DOHH2 (cell line): Measurements from ENCODE around the gene LEPR.

Experiments used
- H3F3A ChIP-seq: fragments of 200-600 bp; sonication (generic), shearing (Covaris generic); 2 replicates; pipeline ENCODE4 v1.6.0; 2016; ENCODE audit warnings: antibody characterized with exemption, mild to moderate bottlenecking; ENCODE audit not compliant: control insufficient read depth, insufficient read depth
- H3K27ac ChIP-seq: fragments of 200-600 bp; sonication (generic); 2 replicates; pipeline ENCODE4 v1.5.1; 2014; ENCODE audit warnings: low read depth, mild to moderate bottlenecking, low read length, moderate library complexity
- H3K27me3 ChIP-seq: fragments of 200-600 bp; sonication (generic); 2 replicates; pipeline ENCODE4 v1.6.1; 2014; ENCODE audit warnings: mild to moderate bottlenecking, low read length, mixed read lengths; ENCODE audit not compliant: control insufficient read depth
- H3K36me3 ChIP-seq: fragments of 200-600 bp; sonication (generic); 2 replicates; pipeline ENCODE4 v1.6.1; 2014; ENCODE audit warnings: mild to moderate bottlenecking, low read length, moderate library complexity, mixed read lengths; ENCODE audit not compliant: control insufficient read depth
- H3K4me1 ChIP-seq: fragments of 200-600 bp; sonication (generic); 2 replicates; pipeline ENCODE4 v1.6.1; 2014; ENCODE audit warnings: mild to moderate bottlenecking, low read length, mixed read lengths; ENCODE audit not compliant: control insufficient read depth
- H3K4me2 ChIP-seq: fragments of 200-600 bp; sonication (generic); 2 replicates; pipeline ENCODE4 v1.6.0; 2014; ENCODE audit warnings: mild to moderate bottlenecking, low read length, moderate library complexity
- H3K4me3 ChIP-seq: fragments of 200-600 bp; sonication (generic); 2 replicates; pipeline ENCODE4 v1.5.1; 2014; ENCODE audit warnings: mild to moderate bottlenecking, low read length, mixed read lengths
- H3K79me2 ChIP-seq: fragments of 200-600 bp; sonication (generic); 2 replicates; pipeline ENCODE4 v1.6.1; 2014; ENCODE audit warnings: mild to moderate bottlenecking, low read length, mixed read lengths; ENCODE audit not compliant: control insufficient read depth
- H3K9me2 ChIP-seq: fragments of 200-600 bp; sonication (generic); replicated peaks from 2 replicates; pipeline ENCODE4 v1.6.1; 2014; ENCODE audit warnings: mild to moderate bottlenecking, low read length, mixed read lengths; ENCODE audit not compliant: control insufficient read depth
- H3K9me3 ChIP-seq: fragments of 200-600 bp; sonication (generic); 2 replicates; pipeline ENCODE4 v1.6.1; 2014; ENCODE audit warnings: antibody characterized with exemption, low read length, mixed read lengths; ENCODE audit not compliant: control insufficient read depth, insufficient read depth
- H4K20me1 ChIP-seq: fragments of 200-600 bp; sonication (generic); 2 replicates; pipeline ENCODE4 v1.6.0; 2014; ENCODE audit warnings: low read depth, mild to moderate bottlenecking, antibody characterized with exemption, low read length, moderate library complexity; ENCODE audit not compliant: control insufficient read depth, insufficient read depth
- EZH2phosphoT487 ChIP-seq: fragments of 200-600 bp; sonication (generic); IDR thresholded peaks from 2 replicates; pipeline ENCODE4 v1.6.1; 2017; ENCODE audit warnings: borderline replicate concordance, mild to moderate bottlenecking, antibody characterized with exemption, low read length, moderate library complexity, mixed read lengths
- TF ChIP-seq, protein P1 (sequence below): fragments of 200-600 bp; sonication (generic); IDR thresholded peaks from one replicate; pipeline ENCODE4 v1.5.1; 2014; ENCODE audit warnings: antibody characterized with exemption, mild to moderate bottlenecking, low read depth, low read length; ENCODE audit not compliant: poor library complexity, severe bottlenecking

The LEPR gene

DNA sequence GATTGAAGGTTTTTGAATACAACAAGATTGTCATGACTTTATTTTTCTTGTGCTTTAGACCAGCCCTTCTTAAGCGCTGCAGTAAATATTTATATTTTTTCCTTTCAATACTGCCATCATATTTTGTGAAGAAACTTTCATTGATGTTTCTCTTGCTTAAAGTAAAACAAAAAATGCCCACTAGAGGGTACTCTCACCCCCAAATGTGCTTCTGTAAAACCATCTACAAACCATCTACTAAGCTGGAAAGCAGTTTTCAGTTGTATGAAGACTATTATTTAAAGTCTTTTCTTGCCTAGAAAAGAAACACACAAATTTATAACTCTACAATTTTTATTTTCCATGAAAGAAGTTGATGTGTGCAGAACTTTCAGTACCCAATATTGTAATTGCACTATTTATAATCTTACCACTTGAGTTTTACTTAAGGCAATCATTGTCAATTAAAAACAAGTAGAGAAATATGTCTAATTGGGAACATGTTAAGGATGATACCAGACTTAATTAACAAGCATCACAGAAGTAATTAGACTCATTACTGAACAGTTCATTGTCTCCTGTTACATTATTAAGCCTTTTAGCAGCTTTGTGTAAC, 10.7 kb downstream of the LEPR start:
- Histone ChIP-seq H3K27ac (no peak overlapping the region), H3F3A (0 out of 2 replicates have a peak, but pooled peaks cover 2% of the 10 kb centered on the region), H3K27me3 (no peaks in the 10 kb centered on the region), H3K9me3 (no peaks in the 10 kb centered on the region), H3K9me2 (no peaks in the 10 kb centered on the region), H3K4me2 (no peak overlapping the region), H3K36me3 (peaks cover 36% of the 10 kb centered on the region), H3K4me1 (no peaks in the 10 kb centered on the region), H4K20me1 (no peaks in the 10 kb centered on the region), H3K4me3 (no peak overlapping the region), H3K79me2 (no peaks in the 10 kb centered on the region)
- TF ChIP-seq, protein P1, sequence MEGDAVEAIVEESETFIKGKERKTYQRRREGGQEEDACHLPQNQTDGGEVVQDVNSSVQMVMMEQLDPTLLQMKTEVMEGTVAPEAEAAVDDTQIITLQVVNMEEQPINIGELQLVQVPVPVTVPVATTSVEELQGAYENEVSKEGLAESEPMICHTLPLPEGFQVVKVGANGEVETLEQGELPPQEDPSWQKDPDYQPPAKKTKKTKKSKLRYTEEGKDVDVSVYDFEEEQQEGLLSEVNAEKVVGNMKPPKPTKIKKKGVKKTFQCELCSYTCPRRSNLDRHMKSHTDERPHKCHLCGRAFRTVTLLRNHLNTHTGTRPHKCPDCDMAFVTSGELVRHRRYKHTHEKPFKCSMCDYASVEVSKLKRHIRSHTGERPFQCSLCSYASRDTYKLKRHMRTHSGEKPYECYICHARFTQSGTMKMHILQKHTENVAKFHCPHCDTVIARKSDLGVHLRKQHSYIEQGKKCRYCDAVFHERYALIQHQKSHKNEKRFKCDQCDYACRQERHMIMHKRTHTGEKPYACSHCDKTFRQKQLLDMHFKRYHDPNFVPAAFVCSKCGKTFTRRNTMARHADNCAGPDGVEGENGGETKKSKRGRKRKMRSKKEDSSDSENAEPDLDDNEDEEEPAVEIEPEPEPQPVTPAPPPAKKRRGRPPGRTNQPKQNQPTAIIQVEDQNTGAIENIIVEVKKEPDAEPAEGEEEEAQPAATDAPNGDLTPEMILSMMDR, result peak; percentile 58
- no peak for TF ChIP-seq EZH2phosphoT487

DNA sequence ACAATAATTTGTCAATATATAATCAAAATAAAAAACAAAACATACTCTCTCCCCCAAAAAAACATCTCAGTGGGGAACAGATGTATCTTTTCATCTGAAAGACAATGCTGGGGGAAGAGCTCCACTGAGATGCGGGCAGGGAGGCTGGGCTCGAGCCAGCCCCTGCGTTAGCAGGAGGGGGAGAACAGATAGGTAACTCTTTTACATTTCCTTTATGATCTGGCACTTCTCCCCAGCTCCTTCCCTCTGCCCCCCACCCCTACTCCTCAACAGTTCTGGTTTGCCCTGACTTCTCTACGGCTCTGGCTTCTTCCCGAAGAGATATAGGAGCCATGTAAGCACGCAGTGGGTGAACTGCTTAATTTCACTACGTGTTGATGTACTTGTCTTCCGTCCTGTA, 12.4 kb downstream of the LEPR start:
- peaks cover 26% of the 10 kb centered on the region for H3K36me3 ChIP-seq
- H3K4me1 ChIP-seq, result no peaks in the 10 kb centered on the region
- no peaks in the 10 kb centered on the region for H4K20me1 ChIP-seq
- no peak overlapping the region for H3K27ac ChIP-seq
- H3K9me2 ChIP-seq, result no peaks in the 10 kb centered on the region
- no peak overlapping the region for H3K4me3 ChIP-seq
- TF ChIP-seq, protein P1, result no peak
- no peak for TF ChIP-seq EZH2phosphoT487
- no peaks in the 10 kb centered on the region for H3K9me3 ChIP-seq
- H3K27me3 ChIP-seq, result no peaks in the 10 kb centered on the region
- no peaks in the 10 kb centered on the region for H3K79me2 ChIP-seq
- H3K4me2 ChIP-seq, result no peak overlapping the region
- 0 out of 2 replicates have a peak, but pooled peaks cover 2% of the 10 kb centered on the region for H3F3A ChIP-seq

DNA sequence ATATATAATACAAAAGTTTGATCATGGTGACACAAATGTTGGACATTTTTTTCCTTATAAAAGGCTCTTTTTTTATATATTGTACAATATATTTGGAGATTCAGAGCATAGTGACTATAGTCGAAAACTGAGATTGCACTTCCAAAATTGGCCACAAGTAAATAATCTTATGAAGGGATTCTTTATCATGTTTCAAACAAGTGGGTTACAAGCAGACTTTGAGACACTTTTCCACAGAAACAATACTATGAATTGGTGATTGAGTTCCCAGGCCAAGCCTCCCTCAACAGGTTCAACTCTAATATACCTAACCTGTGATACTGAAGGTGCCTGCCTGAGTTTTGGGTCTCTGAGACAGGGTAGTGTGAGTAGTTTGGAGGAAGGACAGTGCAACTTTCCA, 13.8 kb downstream of the LEPR start:
- no peaks in the 10 kb centered on the region for H3K79me2 ChIP-seq
- H3K9me3 ChIP-seq, result no peaks in the 10 kb centered on the region
- no peaks in the 10 kb centered on the region for H3K4me1 ChIP-seq
- H3K9me2 ChIP-seq, result no peaks in the 10 kb centered on the region
- no peak overlapping the region for H3K4me3 ChIP-seq
- H3K36me3 ChIP-seq, result peaks cover 26% of the 10 kb centered on the region
- TF ChIP-seq, protein P1, result peak; percentile 22
- TF ChIP-seq EZH2phosphoT487, result no peak
- H3F3A ChIP-seq, result 0 out of 2 replicates have a peak, but pooled peaks cover 2% of the 10 kb centered on the region
- H3K27me3 ChIP-seq, result no peaks in the 10 kb centered on the region
- no peak overlapping the region for H3K4me2 ChIP-seq
- H3K27ac ChIP-seq, result no peak overlapping the region
- no peaks in the 10 kb centered on the region for H4K20me1 ChIP-seq
